ENCODE data around the gene RABAC1. TPM values are rescaled to one million over a fixed set of nuclear protein-coding genes. Genes with fewer than 3 reads are reported as not detected.

RABAC1 gene
- total and polyA plus RNA-seq, 2 of the 8 experiments (the other 6 are each of a cell fraction or from before 2014, with no cell fraction given), result 124 to 439 TPM

DNA sequence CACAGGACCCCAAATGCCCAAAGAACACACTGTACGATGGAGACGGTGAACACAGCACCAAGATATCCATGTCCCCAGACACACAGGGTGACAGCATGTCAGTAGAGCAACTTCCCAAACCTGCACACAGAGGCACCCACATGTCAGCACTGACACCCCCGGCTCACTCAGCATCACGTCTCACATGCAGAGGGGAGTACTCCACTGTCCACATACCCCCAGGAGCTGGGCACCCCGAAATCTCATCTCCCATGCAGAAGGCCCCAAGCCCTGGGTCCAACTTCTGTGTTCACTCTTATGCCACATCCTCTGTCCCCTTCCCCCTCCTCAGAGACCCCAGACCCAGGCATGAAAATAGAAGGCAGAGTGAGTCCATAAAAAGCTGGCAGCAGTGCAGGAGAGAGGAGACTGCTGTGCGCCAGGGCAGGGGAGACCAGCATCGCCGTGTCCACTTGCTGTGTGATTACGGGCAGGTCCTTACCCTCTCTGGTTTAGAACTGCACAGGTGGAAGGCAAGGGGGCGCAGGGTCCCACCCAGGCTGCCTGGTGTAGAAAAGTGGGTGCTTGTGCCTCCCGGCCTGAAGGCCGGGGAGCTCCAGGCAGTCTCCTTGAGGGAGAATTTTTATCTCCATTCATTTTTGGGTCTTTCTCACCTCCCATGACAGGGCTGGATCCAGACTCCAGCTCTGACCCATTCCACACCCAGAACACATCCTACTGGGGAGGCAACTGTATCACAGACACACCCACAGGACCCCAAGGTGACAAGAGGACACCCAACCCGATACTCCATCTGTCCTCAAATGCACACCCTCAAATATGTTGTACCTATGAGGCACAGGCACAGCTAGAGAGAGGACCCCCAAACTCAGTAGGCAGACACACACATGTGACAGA lies 47.9 kb downstream of the RABAC1 start (continued):
- TF ChIP-seq, protein P1, sequence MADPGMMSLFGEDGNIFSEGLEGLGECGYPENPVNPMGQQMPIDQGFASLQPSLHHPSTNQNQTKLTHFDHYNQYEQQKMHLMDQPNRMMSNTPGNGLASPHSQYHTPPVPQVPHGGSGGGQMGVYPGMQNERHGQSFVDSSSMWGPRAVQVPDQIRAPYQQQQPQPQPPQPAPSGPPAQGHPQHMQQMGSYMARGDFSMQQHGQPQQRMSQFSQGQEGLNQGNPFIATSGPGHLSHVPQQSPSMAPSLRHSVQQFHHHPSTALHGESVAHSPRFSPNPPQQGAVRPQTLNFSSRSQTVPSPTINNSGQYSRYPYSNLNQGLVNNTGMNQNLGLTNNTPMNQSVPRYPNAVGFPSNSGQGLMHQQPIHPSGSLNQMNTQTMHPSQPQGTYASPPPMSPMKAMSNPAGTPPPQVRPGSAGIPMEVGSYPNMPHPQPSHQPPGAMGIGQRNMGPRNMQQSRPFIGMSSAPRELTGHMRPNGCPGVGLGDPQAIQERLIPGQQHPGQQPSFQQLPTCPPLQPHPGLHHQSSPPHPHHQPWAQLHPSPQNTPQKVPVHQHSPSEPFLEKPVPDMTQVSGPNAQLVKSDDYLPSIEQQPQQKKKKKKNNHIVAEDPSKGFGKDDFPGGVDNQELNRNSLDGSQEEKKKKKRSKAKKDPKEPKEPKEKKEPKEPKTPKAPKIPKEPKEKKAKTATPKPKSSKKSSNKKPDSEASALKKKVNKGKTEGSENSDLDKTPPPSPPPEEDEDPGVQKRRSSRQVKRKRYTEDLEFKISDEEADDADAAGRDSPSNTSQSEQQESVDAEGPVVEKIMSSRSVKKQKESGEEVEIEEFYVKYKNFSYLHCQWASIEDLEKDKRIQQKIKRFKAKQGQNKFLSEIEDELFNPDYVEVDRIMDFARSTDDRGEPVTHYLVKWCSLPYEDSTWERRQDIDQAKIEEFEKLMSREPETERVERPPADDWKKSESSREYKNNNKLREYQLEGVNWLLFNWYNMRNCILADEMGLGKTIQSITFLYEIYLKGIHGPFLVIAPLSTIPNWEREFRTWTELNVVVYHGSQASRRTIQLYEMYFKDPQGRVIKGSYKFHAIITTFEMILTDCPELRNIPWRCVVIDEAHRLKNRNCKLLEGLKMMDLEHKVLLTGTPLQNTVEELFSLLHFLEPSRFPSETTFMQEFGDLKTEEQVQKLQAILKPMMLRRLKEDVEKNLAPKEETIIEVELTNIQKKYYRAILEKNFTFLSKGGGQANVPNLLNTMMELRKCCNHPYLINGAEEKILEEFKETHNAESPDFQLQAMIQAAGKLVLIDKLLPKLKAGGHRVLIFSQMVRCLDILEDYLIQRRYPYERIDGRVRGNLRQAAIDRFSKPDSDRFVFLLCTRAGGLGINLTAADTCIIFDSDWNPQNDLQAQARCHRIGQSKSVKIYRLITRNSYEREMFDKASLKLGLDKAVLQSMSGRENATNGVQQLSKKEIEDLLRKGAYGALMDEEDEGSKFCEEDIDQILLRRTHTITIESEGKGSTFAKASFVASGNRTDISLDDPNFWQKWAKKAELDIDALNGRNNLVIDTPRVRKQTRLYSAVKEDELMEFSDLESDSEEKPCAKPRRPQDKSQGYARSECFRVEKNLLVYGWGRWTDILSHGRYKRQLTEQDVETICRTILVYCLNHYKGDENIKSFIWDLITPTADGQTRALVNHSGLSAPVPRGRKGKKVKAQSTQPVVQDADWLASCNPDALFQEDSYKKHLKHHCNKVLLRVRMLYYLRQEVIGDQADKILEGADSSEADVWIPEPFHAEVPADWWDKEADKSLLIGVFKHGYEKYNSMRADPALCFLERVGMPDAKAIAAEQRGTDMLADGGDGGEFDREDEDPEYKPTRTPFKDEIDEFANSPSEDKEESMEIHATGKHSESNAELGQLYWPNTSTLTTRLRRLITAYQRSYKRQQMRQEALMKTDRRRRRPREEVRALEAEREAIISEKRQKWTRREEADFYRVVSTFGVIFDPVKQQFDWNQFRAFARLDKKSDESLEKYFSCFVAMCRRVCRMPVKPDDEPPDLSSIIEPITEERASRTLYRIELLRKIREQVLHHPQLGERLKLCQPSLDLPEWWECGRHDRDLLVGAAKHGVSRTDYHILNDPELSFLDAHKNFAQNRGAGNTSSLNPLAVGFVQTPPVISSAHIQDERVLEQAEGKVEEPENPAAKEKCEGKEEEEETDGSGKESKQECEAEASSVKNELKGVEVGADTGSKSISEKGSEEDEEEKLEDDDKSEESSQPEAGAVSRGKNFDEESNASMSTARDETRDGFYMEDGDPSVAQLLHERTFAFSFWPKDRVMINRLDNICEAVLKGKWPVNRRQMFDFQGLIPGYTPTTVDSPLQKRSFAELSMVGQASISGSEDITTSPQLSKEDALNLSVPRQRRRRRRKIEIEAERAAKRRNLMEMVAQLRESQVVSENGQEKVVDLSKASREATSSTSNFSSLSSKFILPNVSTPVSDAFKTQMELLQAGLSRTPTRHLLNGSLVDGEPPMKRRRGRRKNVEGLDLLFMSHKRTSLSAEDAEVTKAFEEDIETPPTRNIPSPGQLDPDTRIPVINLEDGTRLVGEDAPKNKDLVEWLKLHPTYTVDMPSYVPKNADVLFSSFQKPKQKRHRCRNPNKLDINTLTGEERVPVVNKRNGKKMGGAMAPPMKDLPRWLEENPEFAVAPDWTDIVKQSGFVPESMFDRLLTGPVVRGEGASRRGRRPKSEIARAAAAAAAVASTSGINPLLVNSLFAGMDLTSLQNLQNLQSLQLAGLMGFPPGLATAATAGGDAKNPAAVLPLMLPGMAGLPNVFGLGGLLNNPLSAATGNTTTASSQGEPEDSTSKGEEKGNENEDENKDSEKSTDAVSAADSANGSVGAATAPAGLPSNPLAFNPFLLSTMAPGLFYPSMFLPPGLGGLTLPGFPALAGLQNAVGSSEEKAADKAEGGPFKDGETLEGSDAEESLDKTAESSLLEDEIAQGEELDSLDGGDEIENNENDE (IDR thresholded peaks at IDR 0.05; ENCODE audit: insufficient replicate concordance, low read length), result no peak
- TF ChIP-seq KDM1A (IDR thresholded peaks at IDR 0.05; ENCODE audit: borderline replicate concordance, low read length), result no peak
- TF ChIP-seq GABPA (IDR thresholded peaks at IDR 0.05; ENCODE audit: borderline replicate concordance, insufficient read depth, low read length), result no peak

Measured in H1 (cell line).